PC-3 (cell line): ENCODE data around the gene EIF3B.

Experiments used
- CTCF ChIP-seq: fragments of 300-600 bp; sonication (generic); conservative IDR thresholded peaks from 2 replicates; pipeline ENCODE4 v1.5.1; 2017; ENCODE audit warnings: antibody characterized with exemption, low read depth, mild to moderate bottlenecking, low read length
- EZH2 ChIP-seq: fragments of 300-600 bp; sonication (generic); IDR thresholded peaks from one replicate; pipeline ENCODE4 v1.6.1; 2017; ENCODE audit warnings: antibody characterized with exemption, mild to moderate bottlenecking, low read length; ENCODE audit not compliant: unreplicated experiment
- EZH2phosphoT487 ChIP-seq: fragments of 300-600 bp; sonication (generic); IDR thresholded peaks from 2 replicates; pipeline ENCODE4 v1.6.1; 2018; ENCODE audit warnings: mild to moderate bottlenecking, antibody characterized with exemption, low read length, borderline replicate concordance

DNA sequence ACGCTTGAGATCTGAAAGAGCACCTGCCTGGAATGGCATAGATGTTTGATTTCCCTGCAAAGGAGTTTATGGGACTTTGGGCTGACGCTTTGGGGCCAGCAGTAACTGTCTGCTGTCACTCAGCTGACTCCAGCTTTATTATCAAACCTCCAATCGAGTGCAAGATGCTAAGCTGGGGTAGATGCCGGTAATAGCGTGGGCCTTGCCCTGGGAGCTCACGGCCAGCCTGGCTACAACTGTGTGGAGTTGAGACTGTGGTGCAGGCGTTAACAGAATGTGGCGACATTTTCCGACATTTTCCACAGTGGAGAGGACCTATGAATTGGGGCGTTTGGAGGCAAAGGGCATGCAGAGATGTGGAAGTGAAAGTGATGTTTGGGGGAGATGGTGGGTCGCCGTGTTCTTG is 50.1 kb downstream of the EIF3B start:
- TF ChIP-seq EZH2 (no peak), CTCF (no peak), EZH2phosphoT487 (no peak)
